PC-3 (cell line): Measurements from ENCODE around the gene RYR2.

Source experiments
- EZH2 ChIP-seq: fragments of 300-600 bp; sonication (generic); IDR thresholded peaks from one replicate; pipeline ENCODE4 v1.6.1; 2017; ENCODE audit warnings: antibody characterized with exemption, mild to moderate bottlenecking, low read length; ENCODE audit not compliant: unreplicated experiment
- TF ChIP-seq, protein P1 (sequence below): fragments of 300-600 bp; sonication (generic); conservative IDR thresholded peaks from 2 replicates; pipeline ENCODE4 v1.5.1; 2017; ENCODE audit warnings: antibody characterized with exemption, low read depth, mild to moderate bottlenecking, low read length

DNA sequence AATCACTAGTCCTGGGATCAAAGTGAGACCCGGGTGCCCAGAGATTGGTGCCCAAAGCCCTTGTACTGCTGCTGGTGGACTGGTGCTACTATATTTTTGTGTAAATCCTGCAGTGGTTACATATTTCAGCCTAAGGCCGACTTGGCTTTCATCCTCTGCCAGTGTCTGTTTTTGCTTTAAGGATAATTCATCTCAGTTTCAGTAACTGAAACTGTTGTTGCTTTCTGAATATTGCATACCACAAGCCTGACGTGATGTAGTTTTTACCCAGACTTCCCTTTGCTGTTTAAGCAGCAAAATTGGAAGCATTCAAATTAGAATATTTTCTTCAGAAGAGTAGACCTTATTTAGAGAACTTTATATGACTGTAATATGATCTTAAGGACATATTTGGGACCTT, 341.8 kb downstream of the RYR2 start:
- TF ChIP-seq, protein P1, sequence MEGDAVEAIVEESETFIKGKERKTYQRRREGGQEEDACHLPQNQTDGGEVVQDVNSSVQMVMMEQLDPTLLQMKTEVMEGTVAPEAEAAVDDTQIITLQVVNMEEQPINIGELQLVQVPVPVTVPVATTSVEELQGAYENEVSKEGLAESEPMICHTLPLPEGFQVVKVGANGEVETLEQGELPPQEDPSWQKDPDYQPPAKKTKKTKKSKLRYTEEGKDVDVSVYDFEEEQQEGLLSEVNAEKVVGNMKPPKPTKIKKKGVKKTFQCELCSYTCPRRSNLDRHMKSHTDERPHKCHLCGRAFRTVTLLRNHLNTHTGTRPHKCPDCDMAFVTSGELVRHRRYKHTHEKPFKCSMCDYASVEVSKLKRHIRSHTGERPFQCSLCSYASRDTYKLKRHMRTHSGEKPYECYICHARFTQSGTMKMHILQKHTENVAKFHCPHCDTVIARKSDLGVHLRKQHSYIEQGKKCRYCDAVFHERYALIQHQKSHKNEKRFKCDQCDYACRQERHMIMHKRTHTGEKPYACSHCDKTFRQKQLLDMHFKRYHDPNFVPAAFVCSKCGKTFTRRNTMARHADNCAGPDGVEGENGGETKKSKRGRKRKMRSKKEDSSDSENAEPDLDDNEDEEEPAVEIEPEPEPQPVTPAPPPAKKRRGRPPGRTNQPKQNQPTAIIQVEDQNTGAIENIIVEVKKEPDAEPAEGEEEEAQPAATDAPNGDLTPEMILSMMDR = no peak
- TF ChIP-seq EZH2 = no peak
